ENCODE data around the gene TMEM151B. TPM values are rescaled to one million over a fixed set of nuclear protein-coding genes. Genes with fewer than 3 reads are reported as not detected.

TMEM151B gene
- total RNA-seq, 1 donor from 2014 or later = 0.13 TPM

DNA sequence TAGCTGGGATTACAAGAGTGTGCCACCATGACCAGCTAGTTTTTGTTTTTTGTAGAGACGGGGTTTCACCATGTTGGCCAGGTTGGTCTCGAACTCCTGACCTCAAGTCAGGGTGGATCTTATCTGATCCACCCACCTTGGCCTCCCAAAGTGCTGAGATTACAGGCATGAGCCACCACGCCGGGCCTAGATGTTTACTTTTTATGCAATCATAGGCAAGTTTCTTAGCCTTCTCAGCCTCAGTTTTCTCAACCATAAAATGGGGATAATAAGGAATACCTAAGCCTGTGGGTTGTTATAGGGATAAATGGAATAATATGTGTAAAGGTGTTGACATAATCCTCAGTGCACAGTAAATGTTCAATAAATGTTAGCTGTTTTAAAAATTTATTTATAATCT is 82.0 kb downstream of the TMEM151B start:
- H3K27ac ChIP-seq = no peak overlapping the region
- no peak for DNase-seq (ENCODE audit: low spot score)
- H3K4me3 ChIP-seq = no peak overlapping the region
- Mint-ChIP-seq H3K27me3 (ENCODE audit: insufficient read depth, low read depth) (peaks cover 3% of the 10 kb centered on the region), H3K4me3 (no peak overlapping the region), H3K36me3 (no peaks in the 10 kb centered on the region), H3K9me3 (no peaks in the 10 kb centered on the region), H3K4me1 (no peaks in the 10 kb centered on the region), H3K27ac (no peak overlapping the region)
- no peaks in the 10 kb centered on the region for H3K79me2 ChIP-seq (ENCODE audit: low read depth)
- no peaks in the 10 kb centered on the region for H4K20me1 ChIP-seq (ENCODE audit: low read depth)
- H3K9me3 ChIP-seq (ENCODE audit: low read depth) = no peaks in the 10 kb centered on the region
- H3F3A ChIP-seq (ENCODE audit: low read depth) = no peaks in the 10 kb centered on the region
- H3K27me3 ChIP-seq = no peaks in the 10 kb centered on the region
- no peak overlapping the region for H3K4me2 ChIP-seq
- no peak overlapping the region for H2AFZ ChIP-seq (replicated peaks)
- H3K9ac ChIP-seq = no peak overlapping the region
- H3K4me1 ChIP-seq = no peaks in the 10 kb centered on the region
- TF ChIP-seq EZH2 (IDR thresholded peaks at IDR 0.05) = no peak
- TF ChIP-seq EZH2phosphoT487 (IDR thresholded peaks at IDR 0.05) = no peak
- TF ChIP-seq, protein P1, sequence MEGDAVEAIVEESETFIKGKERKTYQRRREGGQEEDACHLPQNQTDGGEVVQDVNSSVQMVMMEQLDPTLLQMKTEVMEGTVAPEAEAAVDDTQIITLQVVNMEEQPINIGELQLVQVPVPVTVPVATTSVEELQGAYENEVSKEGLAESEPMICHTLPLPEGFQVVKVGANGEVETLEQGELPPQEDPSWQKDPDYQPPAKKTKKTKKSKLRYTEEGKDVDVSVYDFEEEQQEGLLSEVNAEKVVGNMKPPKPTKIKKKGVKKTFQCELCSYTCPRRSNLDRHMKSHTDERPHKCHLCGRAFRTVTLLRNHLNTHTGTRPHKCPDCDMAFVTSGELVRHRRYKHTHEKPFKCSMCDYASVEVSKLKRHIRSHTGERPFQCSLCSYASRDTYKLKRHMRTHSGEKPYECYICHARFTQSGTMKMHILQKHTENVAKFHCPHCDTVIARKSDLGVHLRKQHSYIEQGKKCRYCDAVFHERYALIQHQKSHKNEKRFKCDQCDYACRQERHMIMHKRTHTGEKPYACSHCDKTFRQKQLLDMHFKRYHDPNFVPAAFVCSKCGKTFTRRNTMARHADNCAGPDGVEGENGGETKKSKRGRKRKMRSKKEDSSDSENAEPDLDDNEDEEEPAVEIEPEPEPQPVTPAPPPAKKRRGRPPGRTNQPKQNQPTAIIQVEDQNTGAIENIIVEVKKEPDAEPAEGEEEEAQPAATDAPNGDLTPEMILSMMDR (IDR thresholded peaks at IDR 0.05) = no peak
- H3K36me3 ChIP-seq = no peaks in the 10 kb centered on the region

DNA sequence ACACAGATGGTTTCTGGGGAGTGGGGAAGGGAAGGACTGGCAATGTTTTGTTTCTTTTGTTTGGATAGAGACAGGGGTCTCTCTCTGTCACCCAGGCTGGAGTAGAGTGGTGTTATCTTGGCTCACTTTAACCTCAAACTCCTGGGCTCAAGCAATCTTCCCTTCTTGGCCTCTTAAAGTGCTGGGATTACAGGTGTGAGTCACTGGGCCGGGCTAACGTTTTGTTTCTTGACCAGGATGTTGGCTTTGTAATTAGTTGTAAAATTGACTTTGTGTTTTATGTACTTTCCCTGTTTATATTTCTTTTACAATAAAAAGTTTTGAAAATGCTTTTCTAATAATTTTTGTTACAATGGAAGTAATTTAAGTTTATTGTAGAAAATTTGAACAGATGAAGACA is 83.1 kb downstream of the TMEM151B start:
- no peak overlapping the region for H3K4me2 ChIP-seq
- no peak overlapping the region for H2AFZ ChIP-seq (replicated peaks)
- H3K4me3 ChIP-seq = no peak overlapping the region
- H3K27ac Mint-ChIP-seq = no peak overlapping the region
- H3K27ac ChIP-seq = no peak overlapping the region
- no peaks in the 10 kb centered on the region for H3K36me3 ChIP-seq
- no peaks in the 10 kb centered on the region for H3K27me3 ChIP-seq
- H3K9me3 Mint-ChIP-seq = no peaks in the 10 kb centered on the region
- TF ChIP-seq, protein P1 (IDR thresholded peaks at IDR 0.05) = no peak
- no peak for TF ChIP-seq EZH2phosphoT487 (IDR thresholded peaks at IDR 0.05)
- no peak for TF ChIP-seq EZH2 (IDR thresholded peaks at IDR 0.05)
- H3K4me3 Mint-ChIP-seq = no peak overlapping the region
- H3K4me1 Mint-ChIP-seq = no peaks in the 10 kb centered on the region
- peaks cover 3% of the 10 kb centered on the region for H3K27me3 Mint-ChIP-seq (ENCODE audit: insufficient read depth, low read depth)
- DNase-seq (ENCODE audit: low spot score) = no peak
- H3K9me3 ChIP-seq (ENCODE audit: low read depth) = no peaks in the 10 kb centered on the region
- H3K36me3 Mint-ChIP-seq = no peaks in the 10 kb centered on the region
- no peaks in the 10 kb centered on the region for H3K4me1 ChIP-seq
- no peaks in the 10 kb centered on the region for H3F3A ChIP-seq (ENCODE audit: low read depth)
- no peaks in the 10 kb centered on the region for H3K79me2 ChIP-seq (ENCODE audit: low read depth)
- no peaks in the 10 kb centered on the region for H4K20me1 ChIP-seq (ENCODE audit: low read depth)
- H3K9ac ChIP-seq = no peak overlapping the region

DNA sequence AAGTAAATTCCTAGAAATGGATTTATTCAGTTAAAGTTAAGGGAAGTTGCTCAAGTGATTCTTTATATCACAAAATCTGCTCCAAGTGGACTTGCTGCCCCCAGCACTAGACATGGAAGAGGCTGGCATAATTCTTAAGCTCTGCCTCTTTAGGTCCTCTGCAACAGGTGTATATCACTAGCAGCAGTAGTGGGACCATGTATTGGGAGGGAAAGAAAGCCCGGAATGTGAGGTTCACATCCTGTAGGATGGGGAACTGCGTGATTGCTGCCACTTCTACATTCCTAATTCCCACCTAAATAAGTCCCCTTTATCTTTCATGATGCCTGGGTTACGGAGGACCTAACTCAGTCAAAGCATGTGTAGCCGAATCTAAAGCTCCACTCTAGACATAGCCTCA is 85.4 kb downstream of the TMEM151B start:
- Histone ChIP-seq H2AFZ (replicated peaks) (no peak overlapping the region), H3K4me1 (no peaks in the 10 kb centered on the region), H3K9ac (no peak overlapping the region), H3F3A (ENCODE audit: low read depth) (no peaks in the 10 kb centered on the region), H3K9me3 (ENCODE audit: low read depth) (no peaks in the 10 kb centered on the region), H4K20me1 (ENCODE audit: low read depth) (no peaks in the 10 kb centered on the region), H3K4me3 (no peak overlapping the region), H3K79me2 (ENCODE audit: low read depth) (no peaks in the 10 kb centered on the region), H3K4me2 (no peak overlapping the region), H3K36me3 (no peaks in the 10 kb centered on the region), H3K27ac (no peak overlapping the region), H3K27me3 (no peaks in the 10 kb centered on the region)
- Mint-ChIP-seq H3K27me3 (ENCODE audit: insufficient read depth, low read depth) (peaks cover 3% of the 10 kb centered on the region), H3K36me3 (no peaks in the 10 kb centered on the region), H3K4me1 (no peaks in the 10 kb centered on the region), H3K9me3 (no peaks in the 10 kb centered on the region), H3K4me3 (no peak overlapping the region), H3K27ac (no peak overlapping the region)
- TF ChIP-seq EZH2 (IDR thresholded peaks at IDR 0.05) (no peak), EZH2phosphoT487 (IDR thresholded peaks at IDR 0.05) (no peak)
- TF ChIP-seq, protein P1 (IDR thresholded peaks at IDR 0.05) = no peak
- no peak for DNase-seq (ENCODE audit: low spot score)
